ENCODE data around the gene DNAJC17. TPM values are rescaled to one million over a fixed set of nuclear protein-coding genes. Genes with fewer than 3 reads are reported as not detected.

DNAJC17 gene
- total and polyA plus RNA-seq, 12 donors, result 9.9 to 62.1 (median 16.2) TPM

- peaks cover 0 to 10% (median 0%) of the 10 kb centered on the region in 7 donors for H3K27me3 ChIP-seq
- no peaks in the 10 kb centered on the region for H3K36me3 ChIP-seq
- H3K27ac ChIP-seq, result no peak overlapping the region
- intact Hi-C loops (cut with DNase I), result no loop called here
- no peak for ATAC-seq
- H3K4me3 ChIP-seq, result no peak overlapping the region
- 57 to 72% methylated on average over 2 of the region's 2 CpGs for WGBS, 2 donors
- DNase-seq, result no peak
- H3K9me3 ChIP-seq, result no peaks in the 10 kb centered on the region
- H3K4me1 ChIP-seq, result no peaks in the 10 kb centered on the region
- no peak for TF ChIP-seq CTCF (IDR thresholded peaks at IDR 0.05)
These were observed 23.6 kb upstream of the DNAJC17 start for GRCh38 chr15:40830884-40831283.

- Histone ChIP-seq H3K27ac (no peak overlapping the region), H3K27me3 (peaks cover 0 to 10% (median 0%) of the 10 kb centered on the region in 7 donors), H3K4me3 (no peak overlapping the region), H3K9me3 (no peaks in the 10 kb centered on the region), H3K4me1 (no peaks in the 10 kb centered on the region), H3K36me3 (no peaks in the 10 kb centered on the region)
- TF ChIP-seq CTCF (IDR thresholded peaks at IDR 0.05), result no peak
- 81 to 84% methylated on average over 7 of the region's 7 CpGs for WGBS, 2 donors
- no peak for DNase-seq
- no peak for ATAC-seq
- intact Hi-C loops (cut with DNase I), result no loop called here
These were observed 21.8 kb upstream of the DNAJC17 start for GRCh38 chr15:40829115-40829514.

- ATAC-seq (peak in 1 of 8 donors; percentile 29), DNase-seq (no peak)
- Histone ChIP-seq H3K36me3 (no peaks in the 10 kb centered on the region), H3K4me1 (no peaks in the 10 kb centered on the region), H3K4me3 (no peak within 1 kb of the TSS), H3K27ac (no peak within 1 kb of the TSS), H3K9me3 (no peaks in the 10 kb centered on the region), H3K27me3 (peaks cover 0 to 14% (median 0%) of the 10 kb centered on the region in 7 donors)
- WGBS, 2 donors, result 88 to 89% methylated on average over 6 of the region's 6 CpGs
- intact Hi-C loops (cut with DNase I), result no loop called here
- no peak for TF ChIP-seq CTCF (IDR thresholded peaks at IDR 0.05)
These were observed 21.3 kb upstream of the DNAJC17 start, which contains the start of gene PPP1R14D for GRCh38 chr15:40828447-40829036. PPP1R14D (minus strand) TSS chr15:40828708; CDS start chr15:40828641, 67 bp downstream.

DNA sequence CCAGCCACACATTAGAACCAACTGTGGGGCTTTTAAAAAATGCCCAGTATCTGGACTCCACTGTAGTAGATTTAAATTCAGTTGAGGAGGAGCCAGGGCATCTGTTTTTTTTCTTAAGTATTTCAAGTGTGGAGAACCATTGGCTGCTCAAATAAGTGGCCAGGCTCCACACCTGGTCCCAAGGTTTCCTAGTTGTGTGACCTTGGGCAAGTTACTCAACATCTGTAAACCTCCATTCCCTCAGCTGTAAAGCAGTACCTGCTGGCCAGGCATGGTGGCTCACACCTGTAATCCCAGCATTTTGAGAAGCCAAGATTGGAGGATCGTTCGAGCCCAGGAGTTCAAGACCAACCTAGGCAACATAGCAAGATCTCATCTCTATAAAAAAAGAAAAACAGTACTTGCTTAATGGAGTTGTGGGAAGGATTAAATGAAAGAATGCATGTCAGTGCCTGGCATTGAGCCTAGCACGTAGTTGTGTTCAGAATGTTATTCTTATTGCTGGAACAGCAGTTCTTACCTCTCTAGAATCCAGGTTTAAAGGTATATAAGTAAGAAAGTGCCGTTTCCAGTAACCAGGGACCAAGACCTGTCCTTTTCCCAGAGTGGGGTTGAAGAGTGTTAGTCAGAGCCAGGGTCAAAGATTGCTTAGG lies 19.3 kb upstream of the DNAJC17 start:
- peaks cover 0 to 15% (median 0%) of the 10 kb centered on the region in 7 donors for H3K27me3 ChIP-seq
- no peak for DNase-seq
- no peaks in the 10 kb centered on the region for H3K4me1 ChIP-seq
- H3K9me3 ChIP-seq, result no peaks in the 10 kb centered on the region
- no peak overlapping the region for H3K4me3 ChIP-seq
- H3K36me3 ChIP-seq, result no peaks in the 10 kb centered on the region
- ATAC-seq, result no peak
- H3K27ac ChIP-seq, result no peak overlapping the region
- WGBS, 2 donors, result 81 to 89% methylated on average over 4 of the region's 4 CpGs
- intact Hi-C loops (cut with DNase I), result no loop called here
- TF ChIP-seq CTCF (IDR thresholded peaks at IDR 0.05), result no peak
